ENCODE results near the gene PDE6A.

PDE6A gene

DNA sequence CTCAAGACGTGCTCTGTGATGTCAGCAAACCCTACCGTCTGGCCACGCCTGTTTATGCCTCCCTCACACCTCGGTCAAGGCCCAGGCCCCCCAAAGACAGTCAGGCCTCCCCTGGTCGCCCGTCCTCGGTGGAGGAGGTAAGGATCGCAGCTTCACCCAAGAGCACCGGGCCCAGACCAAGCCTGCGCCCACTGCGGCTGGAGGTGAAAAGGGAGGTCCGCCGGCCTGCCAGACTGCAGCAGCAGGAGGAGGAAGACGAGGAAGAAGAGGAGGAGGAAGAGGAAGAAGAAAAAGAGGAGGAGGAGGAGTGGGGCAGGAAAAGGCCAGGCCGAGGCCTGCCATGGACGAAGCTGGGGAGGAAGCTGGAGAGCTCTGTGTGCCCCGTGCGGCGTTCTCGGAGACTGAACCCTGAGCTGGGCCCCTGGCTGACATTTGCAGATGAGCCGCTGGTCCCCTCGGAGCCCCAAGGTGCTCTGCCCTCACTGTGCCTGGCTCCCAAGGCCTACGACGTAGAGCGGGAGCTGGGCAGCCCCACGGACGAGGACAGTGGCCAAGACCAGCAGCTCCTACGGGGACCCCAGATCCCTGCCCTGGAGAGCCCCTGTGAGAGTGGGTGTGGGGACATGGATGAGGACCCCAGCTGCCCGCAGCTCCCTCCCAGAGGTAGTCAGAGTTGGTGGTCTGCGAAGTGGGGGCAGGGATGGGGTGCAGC is 111.3 kb downstream of the PDE6A start:
- no peak for DNase-seq

GRCh38 chr5:149832636-149833035 is 112.0 kb downstream of the PDE6A start:
- DNase-seq: no peak

- DNase-seq: no peak
Measured at GRCh38 chr5:149831492-149831891, 113.1 kb downstream of the PDE6A start.

- DNase-seq: no peak
Measured at GRCh38 chr5:149830579-149830978, 114.0 kb downstream of the PDE6A start.

GRCh38 chr5:149829954-149830353 is 114.6 kb downstream of the PDE6A start:
- DNase-seq: no peak

GRCh38 chr5:149828161-149829011 is 116.2 kb downstream of the PDE6A start:
- peak; percentile 75 for DNase-seq

GRCh38 chr5:149827546-149827945 is 117.0 kb downstream of the PDE6A start:
- no peak for DNase-seq

GRCh38 chr5:149827086-149827485 is 117.5 kb downstream of the PDE6A start:
- no peak for DNase-seq

- DNase-seq: no peak
Measured at GRCh38 chr5:149826574-149826973, 118.0 kb downstream of the PDE6A start.

DNA sequence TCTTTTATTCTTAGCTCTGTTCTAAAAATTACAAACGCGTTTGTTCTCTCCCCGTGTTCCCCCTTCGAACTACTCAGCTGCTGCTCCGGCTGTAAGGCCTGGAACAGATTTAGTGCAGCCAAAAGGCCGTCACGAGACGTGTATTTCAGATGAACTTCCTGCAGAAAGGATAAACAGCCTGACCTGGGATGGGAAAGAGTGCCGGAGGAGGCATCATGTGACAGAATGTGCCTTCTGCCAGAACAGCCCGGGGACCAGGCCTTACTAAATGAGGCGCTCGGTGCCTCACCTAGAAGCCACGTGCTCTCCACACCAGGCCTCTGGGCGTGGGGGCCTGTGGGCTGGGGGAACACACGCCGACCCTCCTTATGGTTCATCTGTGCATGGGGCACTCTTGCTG is 119.7 kb downstream of the PDE6A start:
- DNase-seq: no peak

DNA sequence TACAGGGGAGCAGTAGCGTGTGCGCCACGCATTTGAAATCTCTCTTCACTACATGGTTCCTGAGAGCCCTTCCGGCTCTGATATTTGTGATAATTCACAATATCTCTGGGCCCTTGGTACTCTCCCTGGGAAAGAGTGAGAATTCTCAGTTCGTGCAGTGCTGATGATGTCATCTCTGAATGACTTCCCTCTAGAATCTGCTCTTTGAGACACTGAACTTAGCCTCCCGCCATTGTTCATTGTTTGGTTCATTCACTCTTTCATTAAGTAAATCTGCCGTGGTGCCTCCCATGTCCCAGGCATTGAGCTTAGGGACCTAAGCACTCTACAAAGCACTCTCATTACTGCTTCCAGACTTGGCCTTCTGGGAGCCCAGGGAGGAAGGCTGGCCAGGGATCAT is 120.5 kb downstream of the PDE6A start:
- DNase-seq: no peak

GRCh38 chr5:149823375-149823774 is 121.2 kb downstream of the PDE6A start:
- DNase-seq: no peak

DNA sequence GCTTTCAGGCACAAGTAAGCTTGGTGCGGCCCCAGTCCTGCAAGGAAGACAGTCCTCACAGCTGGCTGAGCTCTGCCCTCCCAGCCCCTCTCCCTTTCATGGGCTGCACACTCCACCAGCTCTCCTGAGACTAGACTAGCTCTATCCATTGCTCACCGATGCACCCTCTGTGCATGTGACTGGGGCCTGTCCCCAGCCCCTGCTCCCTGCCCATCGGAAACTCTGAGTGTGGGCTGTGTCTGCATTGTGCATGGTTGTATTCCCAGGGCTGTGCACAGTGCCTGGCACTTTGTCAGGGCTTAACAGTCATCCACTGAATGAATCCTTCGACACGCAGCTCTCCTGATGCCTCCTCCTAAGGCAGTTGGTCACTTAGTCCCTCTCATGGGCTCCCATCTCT is 122.3 kb downstream of the PDE6A start:
- DNase-seq: no peak

GRCh38 chr5:149820536-149821510 is 123.8 kb downstream of the PDE6A start:
- DNase-seq: no peak

DNA sequence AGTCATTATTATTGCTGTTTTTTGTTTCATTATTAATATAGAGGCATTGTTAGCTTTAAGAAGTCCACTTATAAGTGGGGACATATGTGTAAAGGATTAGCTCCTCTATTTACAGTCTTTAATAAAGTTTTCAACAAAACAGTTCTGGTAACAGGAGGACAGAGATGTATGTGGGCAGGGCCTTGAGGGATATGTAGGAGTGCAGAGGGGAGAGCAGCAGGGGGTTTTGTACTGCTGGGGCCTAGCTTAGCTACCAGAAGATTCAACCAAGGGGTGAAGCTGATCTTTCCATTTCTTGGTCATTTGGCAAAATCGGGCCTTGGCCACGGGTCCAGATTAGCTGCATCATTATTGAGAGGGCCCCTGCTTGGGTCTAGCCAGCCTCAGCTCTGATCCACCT is 124.6 kb downstream of the PDE6A start:
- no peak for DNase-seq

GRCh38 chr5:149818116-149818515 is 126.5 kb downstream of the PDE6A start:
- DNase-seq: no peak

- no peak for DNase-seq
Measured at GRCh38 chr5:149817539-149818060, 127.0 kb downstream of the PDE6A start.

DNA sequence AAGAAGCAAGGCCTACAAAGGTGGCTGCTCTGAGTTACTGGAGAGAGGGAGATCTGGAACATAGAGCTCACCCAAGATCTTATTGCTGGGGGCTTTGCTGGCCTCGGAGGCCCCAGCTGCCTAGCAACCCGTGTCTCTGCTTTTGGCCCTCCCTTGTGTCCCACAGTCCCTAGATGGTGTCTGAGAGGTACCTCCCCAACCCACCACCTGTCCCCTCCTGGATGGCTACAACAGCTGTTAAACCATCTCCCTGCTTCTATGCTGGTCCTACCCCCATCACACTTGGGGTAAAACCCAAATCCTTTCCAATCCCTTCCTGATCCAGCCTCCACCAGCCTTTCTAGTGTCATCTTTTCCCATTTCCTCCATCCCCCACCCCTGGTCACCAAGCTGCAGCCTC is 127.9 kb downstream of the PDE6A start:
- DNase-seq: no peak

GRCh38 chr5:149811453-149811852 is 133.1 kb downstream of the PDE6A start:
- DNase-seq: no peak

GRCh38 chr5:149810856-149811255 is 133.7 kb downstream of the PDE6A start:
- DNase-seq: no peak

DNA sequence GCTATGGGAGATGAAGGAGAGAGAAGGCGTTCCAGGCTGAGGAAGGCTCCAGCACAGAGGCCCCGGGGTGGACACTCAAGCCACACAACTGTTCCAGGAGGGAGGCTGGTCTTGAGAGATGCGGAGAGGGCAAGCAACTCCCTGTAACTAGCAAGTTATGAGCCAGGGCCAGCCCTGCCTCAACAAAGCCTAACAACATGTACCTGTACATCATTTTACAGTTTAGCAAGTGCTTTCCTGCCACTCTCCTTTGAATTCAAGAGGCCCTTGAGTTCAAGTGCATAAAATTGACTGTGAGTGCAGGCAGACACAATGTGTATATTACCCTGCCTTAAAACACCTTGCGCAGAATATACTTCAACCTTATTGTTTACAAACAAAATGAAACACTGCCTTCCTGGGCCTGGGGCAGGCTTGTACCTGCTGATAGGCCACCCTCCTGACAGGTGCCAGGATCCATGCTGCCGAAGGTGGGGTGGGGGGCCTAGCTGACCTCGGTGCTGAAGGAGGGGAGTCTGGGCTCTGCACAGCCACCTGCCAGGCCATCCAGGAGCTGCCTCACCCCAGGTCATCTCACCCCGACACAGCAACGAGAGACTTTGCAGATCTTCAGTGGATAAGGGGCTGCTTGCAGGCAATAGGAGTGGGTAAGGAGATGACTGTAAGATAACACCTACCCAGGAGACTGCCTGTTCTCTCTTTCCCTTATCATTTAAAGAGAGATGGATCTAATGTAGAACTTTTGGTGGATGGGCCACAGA is 134.5 kb downstream of the PDE6A start:
- no peak for DNase-seq
